Parathyroid adenoma (tissue), 2 donors: ENCODE data around the gene CAMK1D.

ENCODE experiments used
- H2AFZ ChIP-seq: fragments of 300-600 bp; sonication (generic); one replicate; pipeline ENCODE4 v1.7.0; 2017; ENCODE audit warnings: antibody characterized with exemption, mild to moderate bottlenecking
- H3K27ac ChIP-seq: fragments of 300-600 bp; sonication (generic); one replicate; pipeline ENCODE4 v1.7.0; 2017
- H3K27me3 ChIP-seq: fragments of 300-600 bp; sonication (generic); one replicate; pipeline ENCODE4 v1.7.0; 2017; ENCODE audit warnings: low read length; ENCODE audit not compliant: control insufficient read depth, insufficient read depth
- H3K36me3 ChIP-seq: fragments of 300-600 bp; sonication (generic); one replicate; pipeline ENCODE4 v1.7.0; 2017; ENCODE audit warnings: low read length; ENCODE audit not compliant: control insufficient read depth, insufficient read depth
- H3K4me1 ChIP-seq: fragments of 300-600 bp; sonication (generic); one replicate; pipeline ENCODE4 v1.7.0; 2017; ENCODE audit warnings: control low read depth
- H3K4me2 ChIP-seq: fragments of 300-600 bp; sonication (generic); one replicate; pipeline ENCODE4 v1.7.0; 2017; ENCODE audit warnings: low read length
- H3K4me3 ChIP-seq: fragments of 300-600 bp; sonication (generic); one replicate; pipeline ENCODE4 v1.7.0; 2017; ENCODE audit warnings: low read depth, low read length
- H3K79me2 ChIP-seq: fragments of 300-600 bp; sonication (generic); one replicate; pipeline ENCODE4 v1.7.0; 2017; ENCODE audit warnings: control low read depth
- H3K9ac ChIP-seq: fragments of 300-600 bp; sonication (generic); one replicate; pipeline ENCODE4 v1.7.0; 2017; ENCODE audit warnings: mild to moderate bottlenecking
- H3K9me3 ChIP-seq: fragments of 300-600 bp; sonication (generic); one replicate; pipeline ENCODE4 v1.7.0; 2017; ENCODE audit warnings: low read length; ENCODE audit not compliant: control insufficient read depth
- CTCF ChIP-seq: fragments of 300-600 bp; sonication (generic); IDR thresholded peaks from one replicate; pipeline ENCODE4 v1.7.0; 2017; ENCODE audit warnings: antibody characterized with exemption, mild to moderate bottlenecking
- donor health status: primary hyperparathyroidism.

Gene CAMK1D

DNA sequence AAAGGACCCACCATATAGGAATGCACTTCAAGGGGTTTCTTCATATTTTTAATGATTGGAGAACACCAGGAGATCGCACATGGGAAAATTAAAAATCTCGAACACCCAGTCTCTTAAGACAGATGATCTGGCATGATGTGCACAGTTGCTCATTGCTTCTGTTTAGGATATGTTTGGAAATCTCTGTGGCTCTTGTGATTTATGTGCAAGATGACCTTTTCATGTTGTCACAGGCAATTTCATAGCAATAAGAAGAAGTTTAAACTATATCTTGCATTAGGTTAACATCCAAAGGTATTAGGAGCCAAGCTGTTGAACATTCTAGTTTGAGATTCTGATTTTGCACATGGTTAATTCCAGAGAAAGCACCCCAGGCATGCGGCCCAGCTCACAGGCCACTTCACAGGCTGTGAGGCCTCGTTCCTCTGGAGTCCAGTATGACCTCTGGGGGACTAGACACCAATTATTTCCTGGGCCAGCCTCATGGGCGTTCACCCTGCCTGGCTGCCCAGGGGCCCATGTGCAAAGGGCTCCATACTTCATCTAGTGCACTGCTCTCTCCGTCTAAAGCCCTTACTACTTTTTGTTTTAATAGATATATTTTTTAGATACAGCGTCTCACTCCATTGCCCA is 28.4 kb downstream of the CAMK1D start:
- Histone ChIP-seq H3K4me3 (no peak overlapping the region), H3K27me3 (no peaks in the 10 kb centered on the region), H2AFZ (no peak overlapping the region), H3K9ac (no peak overlapping the region), H3K9me3 (no peaks in the 10 kb centered on the region), H3K27ac (no peak overlapping the region), H3K36me3 (no peaks in the 10 kb centered on the region), H3K79me2 (no peaks in the 10 kb centered on the region), H3K4me2 (no peak overlapping the region), H3K4me1 (no peaks in the 10 kb centered on the region)
- no peak for TF ChIP-seq CTCF

DNA sequence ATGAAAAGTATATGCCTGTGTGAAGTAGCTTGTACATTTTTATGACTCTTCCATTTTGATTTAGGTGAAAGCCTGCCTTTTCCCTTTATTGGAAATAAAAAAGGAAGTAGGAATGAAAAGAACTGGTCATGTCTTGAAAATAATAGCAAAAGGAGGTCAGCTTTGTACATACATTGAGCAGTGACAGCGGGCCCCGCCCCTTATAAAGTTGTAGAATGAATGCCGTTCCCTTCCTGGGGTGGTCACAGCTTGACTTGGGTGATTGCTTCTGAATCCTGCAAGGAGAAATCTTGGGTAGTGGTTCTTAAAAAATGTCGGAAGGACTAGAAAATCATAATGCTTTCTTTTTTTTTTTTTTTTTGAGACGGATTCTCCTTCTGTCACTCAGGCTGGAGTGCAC is 31.7 kb downstream of the CAMK1D start:
- H3K9ac ChIP-seq = no peak overlapping the region
- H3K4me3 ChIP-seq = no peak overlapping the region
- no peak overlapping the region for H2AFZ ChIP-seq
- TF ChIP-seq CTCF = no peak
- no peaks in the 10 kb centered on the region for H3K9me3 ChIP-seq
- no peak overlapping the region for H3K4me2 ChIP-seq
- H3K27me3 ChIP-seq = no peaks in the 10 kb centered on the region
- no peak overlapping the region for H3K27ac ChIP-seq
- no peaks in the 10 kb centered on the region for H3K4me1 ChIP-seq
- H3K36me3 ChIP-seq = no peaks in the 10 kb centered on the region
- H3K79me2 ChIP-seq = no peaks in the 10 kb centered on the region

DNA sequence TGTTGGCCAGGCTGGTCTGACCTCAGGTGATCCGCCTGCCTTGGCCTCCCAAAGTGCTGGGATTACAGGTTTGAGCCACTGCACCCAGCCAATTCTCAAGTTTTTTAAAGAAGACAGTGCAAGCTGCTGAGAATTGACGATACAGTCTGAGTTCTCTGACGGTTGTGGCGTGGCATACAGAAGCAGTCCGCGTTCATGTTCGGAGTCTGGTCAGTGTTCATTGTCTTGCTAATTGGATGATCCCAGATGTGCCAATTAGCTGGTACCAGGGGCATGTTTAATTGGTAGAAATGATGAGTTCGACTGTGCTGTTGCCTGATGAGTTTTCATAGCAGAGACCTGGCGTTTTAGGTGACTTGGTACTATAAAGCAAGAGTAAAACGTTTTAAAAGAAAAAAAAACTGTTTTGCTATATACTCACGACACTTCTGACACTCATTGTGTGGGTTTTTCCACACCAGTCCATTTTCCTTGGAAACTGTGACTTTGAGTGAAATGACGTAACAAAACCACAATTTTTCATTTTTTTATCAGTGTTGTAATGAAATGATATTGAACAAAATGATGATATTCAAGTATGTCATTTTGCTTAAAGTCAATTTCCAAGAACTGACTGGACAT is 32.3 kb downstream of the CAMK1D start:
- H3K4me3 ChIP-seq = no peak overlapping the region
- no peak overlapping the region for H3K4me2 ChIP-seq
- H3K79me2 ChIP-seq = no peaks in the 10 kb centered on the region
- no peaks in the 10 kb centered on the region for H3K4me1 ChIP-seq
- H3K9me3 ChIP-seq = no peaks in the 10 kb centered on the region
- no peaks in the 10 kb centered on the region for H3K27me3 ChIP-seq
- no peak overlapping the region for H3K27ac ChIP-seq
- H2AFZ ChIP-seq = no peak overlapping the region
- H3K36me3 ChIP-seq = no peaks in the 10 kb centered on the region
- no peak for TF ChIP-seq CTCF
- H3K9ac ChIP-seq = no peak overlapping the region

GRCh38 chr10:12382157-12382548 is 32.8 kb downstream of the CAMK1D start:
- no peaks in the 10 kb centered on the region for H3K4me1 ChIP-seq
- H3K79me2 ChIP-seq = no peaks in the 10 kb centered on the region
- no peak overlapping the region for H3K4me2 ChIP-seq
- H3K27me3 ChIP-seq = no peaks in the 10 kb centered on the region
- H3K9ac ChIP-seq = no peak overlapping the region
- H2AFZ ChIP-seq = no peak overlapping the region
- no peaks in the 10 kb centered on the region for H3K9me3 ChIP-seq
- H3K27ac ChIP-seq = no peak overlapping the region
- H3K4me3 ChIP-seq = no peak overlapping the region
- TF ChIP-seq CTCF = no peak
- H3K36me3 ChIP-seq = no peaks in the 10 kb centered on the region
